Activated T-cell treated with anti-CD3 and anti-CD28 coated beads for 48 hours (primary cell): ENCODE data around the gene FRAT1.
"Not testable (repeated sequence)": the region's sequence is repeated elsewhere in the genome, so short reads cannot be mapped to it uniquely, and the experiment has no call there.

Experiments
- DNase-seq: peaks from one replicate; pipeline ENCODE4 v3.0.0-alpha.2; 2020; ENCODE audit warnings: low read depth

The FRAT1 gene, protein sequence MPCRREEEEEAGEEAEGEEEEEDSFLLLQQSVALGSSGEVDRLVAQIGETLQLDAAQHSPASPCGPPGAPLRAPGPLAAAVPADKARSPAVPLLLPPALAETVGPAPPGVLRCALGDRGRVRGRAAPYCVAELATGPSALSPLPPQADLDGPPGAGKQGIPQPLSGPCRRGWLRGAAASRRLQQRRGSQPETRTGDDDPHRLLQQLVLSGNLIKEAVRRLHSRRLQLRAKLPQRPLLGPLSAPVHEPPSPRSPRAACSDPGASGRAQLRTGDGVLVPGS

DNA sequence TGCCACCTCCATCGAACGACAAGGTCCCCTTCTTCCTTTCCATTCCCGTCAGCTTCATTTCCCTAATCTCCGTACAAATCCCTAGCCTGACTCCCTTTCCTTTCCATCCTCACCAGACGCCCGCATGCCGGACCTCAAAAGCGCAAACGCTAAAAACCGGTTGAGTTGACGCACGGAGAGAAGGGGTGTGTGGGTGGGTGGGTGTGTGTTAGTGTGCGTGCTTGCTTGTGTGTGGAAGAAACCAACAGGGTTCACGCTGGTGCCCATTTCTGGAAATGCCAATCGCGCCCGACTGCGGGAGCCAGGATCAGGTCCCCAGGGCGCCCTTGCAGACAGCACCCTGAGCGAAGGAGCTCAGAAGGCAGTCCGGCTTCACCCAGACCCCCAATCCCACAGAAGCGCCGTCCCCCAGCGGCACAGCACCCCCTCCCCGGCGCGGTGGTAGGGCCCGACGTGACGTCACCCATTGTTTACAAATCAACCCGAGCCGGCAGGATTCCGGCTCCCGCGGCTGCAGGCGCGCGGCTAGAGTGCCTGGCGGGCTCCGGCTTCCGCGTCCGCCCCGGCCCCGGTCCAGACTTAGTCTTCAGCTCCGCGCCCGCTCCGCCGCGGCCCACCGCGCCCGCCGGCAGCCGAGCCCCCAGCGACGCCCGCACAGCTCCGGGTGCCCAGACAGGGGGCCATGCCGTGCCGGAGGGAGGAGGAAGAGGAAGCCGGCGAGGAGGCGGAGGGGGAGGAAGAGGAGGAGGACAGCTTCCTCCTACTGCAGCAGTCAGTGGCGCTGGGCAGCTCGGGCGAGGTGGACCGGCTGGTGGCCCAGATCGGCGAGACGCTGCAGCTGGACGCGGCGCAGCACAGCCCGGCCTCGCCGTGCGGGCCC, at the start of gene FRAT1:
FRAT1 (plus strand) TSS at position 500 of the 880 bp plus-strand sequence; CDS start at position 683, 183 bp downstream.
- peak; percentile 81 for DNase-seq

DNA sequence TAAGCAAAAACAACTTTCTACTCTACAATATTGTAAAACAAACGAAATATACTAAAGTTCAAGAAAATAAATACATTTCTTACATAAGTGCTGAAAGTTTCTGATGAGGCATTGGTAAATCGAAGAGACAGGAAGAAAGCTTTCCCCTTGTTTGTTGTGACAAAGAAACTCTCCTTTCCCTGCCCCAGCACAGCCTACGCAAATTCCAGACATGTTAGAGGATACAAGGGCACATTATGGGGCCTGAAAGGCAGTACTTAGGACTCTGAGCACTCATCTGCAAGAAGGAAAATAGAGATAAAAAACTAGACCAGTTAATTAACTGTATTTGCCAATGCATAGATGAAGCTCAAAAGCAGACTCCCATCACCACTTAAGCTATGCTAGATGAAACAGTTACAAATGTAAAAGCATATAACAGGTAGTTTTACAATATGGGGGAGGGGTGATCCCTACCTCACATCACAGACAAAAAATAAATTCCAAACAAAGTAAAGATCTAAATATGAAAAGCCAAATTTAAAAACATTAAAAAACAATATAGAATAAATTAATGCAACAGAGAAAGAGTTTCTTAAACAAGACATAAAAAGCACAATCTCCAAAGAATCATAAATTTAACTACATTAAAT, 48.4 kb upstream of the FRAT1 start:
- DNase-seq: no peak

DNA sequence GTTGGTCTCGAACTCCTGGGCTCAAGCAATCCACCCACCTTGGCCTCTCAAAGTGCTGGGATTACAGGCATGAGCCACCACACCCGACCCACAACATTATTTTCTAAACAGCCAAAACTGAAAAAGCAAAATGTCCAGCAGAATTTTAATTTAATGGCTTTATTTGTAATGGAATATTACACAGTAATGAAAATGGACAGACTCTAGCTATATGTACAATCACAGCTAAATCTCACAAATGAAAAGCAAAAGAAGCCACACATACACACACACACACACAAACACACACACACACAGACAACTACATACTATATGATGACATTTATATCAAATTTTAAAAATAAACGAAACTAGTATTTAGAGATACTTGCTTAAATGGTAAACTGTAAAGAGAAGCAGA, 45.4 kb upstream of the FRAT1 start:
- no peak for DNase-seq

DNA sequence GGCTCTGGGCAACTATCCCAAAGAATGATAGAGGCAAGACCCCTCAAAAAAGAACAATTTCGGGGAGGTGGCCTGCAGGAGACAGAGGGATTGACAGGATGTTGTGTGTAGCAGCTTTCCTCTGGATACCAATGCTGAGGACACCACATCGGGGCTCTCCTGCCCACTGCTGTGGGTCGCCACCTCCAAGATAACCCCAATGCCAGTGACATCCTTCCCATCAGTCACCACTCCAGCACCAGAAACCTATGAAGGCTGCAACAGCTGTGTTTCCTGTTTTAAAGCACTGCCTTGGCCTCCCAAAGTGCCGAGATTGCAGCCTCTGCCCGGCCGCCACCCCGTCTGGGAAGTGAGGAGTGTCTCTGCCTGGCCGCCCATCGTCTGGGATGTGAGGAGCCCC, 44.2 kb upstream of the FRAT1 start:
- DNase-seq: no peak

DNA sequence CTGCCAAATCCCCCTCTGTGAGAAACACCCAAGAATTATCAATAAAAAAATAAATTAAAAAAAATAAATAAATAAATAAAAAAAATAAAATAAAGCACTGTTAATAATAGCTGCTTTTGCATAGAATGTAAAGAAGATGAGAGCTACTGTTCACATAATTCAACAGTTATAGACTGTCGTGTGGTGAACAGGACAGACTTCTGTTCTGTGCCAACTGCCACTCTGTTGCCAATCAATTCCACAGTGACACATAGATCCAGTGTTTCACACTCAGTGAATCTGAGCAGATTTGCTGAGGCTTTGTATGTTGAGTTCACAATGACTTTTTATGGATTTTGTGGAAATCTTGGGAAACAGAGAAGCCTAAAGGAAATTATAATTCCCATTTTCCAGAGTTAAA, 41.5 kb upstream of the FRAT1 start:
- no peak for DNase-seq

DNA sequence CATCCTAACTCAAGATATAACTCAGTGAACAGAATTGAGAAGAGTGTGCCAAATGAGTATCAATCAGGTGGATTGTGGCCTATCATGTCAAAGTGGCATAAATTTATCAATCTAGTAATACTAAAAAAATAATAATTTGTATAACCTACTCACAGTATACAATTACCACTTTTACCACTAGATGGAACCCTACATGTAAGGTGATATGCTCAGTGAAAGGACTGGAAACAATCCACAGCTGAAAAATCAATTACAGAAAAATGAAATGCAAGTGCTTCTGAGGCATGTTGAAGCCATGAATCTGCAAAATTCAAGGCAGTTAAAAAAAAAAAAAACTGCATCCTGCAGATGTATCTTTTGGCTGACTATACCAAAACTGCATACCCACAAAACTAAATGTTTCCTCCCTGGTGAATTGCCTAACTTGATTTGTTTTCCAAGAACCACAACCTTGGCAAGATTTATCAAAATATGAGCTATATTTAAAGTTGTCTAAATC, 40.5 kb upstream of the FRAT1 start:
- no peak for DNase-seq

DNA sequence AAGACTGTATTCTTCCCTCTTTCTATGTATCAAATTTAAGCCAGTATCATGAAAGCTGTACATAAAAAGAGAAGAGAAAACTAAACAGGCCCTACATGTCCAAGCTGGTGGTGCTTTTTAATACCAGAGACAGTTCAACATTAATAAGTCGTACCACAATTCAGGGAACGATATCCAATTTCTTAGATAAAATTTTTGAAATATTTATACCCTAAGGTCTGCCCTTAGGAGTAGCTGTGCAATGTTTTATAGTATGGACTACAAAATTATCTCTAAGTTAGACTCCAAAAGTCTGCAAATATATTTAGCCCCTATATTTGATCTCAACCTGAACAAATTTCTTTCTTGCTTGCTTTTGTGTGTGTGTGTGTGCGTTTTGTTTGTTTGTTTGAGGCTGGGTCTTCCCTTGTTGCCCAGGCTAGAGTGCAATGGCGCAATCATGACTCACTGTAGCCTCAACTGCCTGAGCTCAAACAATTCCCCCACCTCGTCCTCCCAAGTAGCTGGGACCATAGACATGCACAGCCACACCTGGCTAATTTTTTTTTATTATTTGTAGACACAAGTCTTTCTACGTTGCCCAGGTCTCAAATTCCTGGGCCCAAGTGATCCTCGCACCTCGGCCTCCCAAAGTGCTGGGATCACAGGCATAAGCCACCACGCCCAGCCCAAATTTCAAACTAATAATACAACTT, 39.8 kb upstream of the FRAT1 start:
- DNase-seq: no peak

DNA sequence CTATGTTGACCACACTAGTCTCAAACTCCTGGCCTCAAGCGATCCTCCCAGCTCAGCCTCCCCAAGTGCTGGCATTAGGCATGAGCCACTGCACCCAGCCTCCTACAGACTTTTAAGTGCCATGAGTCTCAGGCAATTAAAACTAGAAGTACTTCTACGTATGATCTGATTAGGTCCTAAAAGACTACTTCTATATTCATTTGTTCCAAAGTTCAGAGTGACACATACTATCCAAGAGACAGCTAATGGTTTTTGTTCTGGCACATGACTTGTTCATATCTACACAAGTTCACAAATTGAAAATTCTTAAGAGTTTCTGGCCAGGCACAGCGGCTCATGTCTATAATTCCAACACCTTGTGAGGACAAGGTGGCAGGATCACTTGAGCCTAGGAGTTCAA, 38.3 kb upstream of the FRAT1 start:
- no peak for DNase-seq

DNA sequence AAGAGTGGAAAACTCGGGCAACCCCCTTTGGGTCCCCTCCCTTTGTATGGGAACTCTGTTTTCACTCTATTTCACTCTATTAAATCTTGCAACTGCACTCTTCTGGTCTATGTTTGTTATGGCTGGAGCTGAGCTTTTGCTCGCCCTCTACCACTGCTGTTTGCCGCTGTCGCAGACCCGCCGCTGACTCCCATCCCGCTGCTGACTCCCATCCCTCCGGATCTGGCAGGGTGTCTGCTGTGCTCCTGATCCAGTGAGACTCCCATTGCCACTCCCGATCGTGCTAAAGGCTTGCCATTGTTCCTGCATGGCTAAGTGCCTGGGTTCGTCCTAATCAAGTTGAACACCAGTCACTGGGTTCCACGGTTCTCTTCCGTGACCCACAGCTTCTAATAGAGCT, 29.0 kb upstream of the FRAT1 start:
- not testable (repeated sequence) for DNase-seq

DNA sequence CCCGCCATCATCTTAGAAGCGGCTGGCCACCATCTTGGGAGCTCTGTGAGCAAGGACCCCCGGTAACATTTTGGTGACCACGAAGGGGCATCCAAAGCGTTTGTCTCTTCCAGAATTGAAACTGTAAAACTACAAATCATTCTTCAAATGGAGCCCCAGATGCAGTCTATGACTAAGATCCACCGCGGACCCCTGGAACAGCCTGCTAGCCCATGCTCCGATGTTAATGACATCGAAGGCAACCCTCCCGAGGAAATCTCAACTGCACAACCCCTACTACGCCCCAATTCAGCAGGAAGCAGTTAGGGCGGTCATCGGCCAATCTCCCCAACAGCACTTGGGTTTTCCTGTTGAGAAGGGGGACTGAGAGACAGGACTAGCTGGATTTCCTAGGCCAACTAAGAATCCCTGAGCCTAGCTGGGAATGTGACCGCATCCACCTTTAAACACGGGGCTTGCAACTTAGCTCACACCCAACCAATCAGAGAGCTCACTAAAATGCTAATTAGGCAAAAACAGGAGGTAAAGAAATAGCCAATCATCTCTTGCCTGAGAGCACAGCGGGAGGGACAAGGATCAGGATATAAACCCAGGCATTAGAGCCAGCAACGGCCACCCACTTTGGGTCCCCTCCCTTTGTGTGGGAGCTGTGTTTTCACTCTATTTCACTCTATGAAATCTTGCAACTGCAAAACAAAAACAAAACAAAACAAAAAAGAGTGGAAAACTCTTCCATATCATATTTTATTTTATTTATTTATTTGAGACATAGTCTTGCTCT, 28.3 kb upstream of the FRAT1 start:
- not testable (repeated sequence) for DNase-seq

DNA sequence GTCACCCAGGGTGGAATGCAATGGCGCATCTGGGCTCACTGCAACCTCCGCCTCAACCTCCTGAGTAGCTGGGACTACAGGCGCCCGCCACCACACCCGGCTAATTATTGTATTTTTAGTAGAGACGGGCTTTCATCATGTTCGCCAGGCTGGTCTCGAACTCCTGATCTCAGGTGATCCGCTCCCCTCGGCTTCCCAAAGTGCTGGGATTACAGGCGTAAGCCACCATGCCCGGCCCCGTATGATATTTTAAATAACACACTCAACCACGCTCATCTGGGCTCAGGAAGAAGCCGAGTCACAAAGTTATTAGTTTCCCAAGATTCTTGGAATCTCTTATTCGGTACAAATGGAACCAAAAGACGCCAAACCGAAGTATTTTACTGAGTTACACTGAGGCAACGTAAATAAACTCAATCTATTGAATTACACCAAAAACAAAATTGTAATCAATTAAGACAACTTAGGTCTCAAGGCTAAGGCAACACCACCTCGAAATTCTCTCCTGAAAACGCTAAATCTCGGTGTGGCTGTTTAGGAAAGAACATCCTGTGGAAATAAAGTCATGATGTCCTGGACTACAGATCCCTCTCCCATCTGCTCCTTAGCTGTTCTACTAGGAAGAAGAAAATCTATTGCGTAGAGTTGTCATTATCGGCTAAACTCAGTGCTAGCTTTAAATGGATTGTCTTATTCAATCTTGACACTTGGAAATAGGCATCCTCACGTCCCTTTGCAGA, 27.5 kb upstream of the FRAT1 start:
- DNase-seq: no peak

DNA sequence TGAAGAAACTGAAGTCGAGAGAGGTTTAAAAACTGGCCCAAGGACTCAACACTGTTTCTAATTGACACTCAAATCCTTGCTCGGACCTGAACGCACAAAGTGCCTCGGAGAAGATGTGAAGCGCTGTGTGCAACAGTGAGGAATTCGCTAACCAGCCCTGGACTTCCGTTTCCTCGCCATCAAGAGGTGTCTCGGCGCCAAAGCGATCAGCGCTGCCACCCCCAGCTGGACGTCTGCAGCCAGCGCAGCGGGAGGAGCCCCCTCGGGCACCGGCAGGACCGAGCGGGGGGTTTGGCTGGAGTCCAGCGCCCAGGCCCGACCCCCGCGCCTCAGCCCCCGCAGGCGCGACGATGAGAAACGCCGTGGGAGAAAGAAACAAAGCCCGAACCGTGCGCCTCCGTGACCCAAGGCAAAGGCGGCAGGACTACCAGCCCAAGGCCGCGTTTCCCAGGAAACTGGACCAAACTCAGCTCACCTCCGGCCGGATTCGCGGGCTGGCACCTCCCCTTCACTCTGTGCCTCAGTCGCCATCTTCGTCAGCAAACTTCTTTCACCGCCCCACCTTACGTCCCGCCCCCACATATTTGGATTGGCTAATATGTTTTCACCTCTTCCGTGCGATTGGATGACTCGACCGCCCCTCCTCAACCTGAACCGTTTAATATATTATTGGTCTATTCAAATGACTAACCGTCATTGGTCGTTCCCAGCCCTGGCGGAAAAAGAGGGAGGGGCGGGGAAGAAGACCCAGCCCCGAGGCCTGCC, 26.8 kb upstream of the FRAT1 start, which contains the start of gene ARHGAP19:
ARHGAP19 (minus strand) TSS at position 541 of the 765 bp plus-strand sequence; CDS start at position 531, 10 bp downstream.
- DNase-seq: peak; percentile 85

DNA sequence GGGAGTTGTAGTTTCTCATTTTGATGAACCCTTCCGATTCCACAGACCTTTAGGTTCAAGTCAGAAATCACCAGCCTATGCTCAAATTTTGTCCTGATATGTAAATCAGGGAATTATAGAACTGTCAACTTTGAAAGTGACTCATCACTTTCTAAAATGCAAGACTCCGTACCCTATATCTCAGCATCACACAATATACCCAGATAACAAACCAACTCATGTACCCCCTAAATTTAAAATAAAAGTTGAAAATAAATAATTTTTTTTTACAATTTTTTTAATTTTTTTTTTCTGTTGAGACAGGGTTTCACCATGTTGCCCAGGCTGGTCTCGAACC, 26.2 kb upstream of the FRAT1 start:
- DNase-seq: no peak

DNA sequence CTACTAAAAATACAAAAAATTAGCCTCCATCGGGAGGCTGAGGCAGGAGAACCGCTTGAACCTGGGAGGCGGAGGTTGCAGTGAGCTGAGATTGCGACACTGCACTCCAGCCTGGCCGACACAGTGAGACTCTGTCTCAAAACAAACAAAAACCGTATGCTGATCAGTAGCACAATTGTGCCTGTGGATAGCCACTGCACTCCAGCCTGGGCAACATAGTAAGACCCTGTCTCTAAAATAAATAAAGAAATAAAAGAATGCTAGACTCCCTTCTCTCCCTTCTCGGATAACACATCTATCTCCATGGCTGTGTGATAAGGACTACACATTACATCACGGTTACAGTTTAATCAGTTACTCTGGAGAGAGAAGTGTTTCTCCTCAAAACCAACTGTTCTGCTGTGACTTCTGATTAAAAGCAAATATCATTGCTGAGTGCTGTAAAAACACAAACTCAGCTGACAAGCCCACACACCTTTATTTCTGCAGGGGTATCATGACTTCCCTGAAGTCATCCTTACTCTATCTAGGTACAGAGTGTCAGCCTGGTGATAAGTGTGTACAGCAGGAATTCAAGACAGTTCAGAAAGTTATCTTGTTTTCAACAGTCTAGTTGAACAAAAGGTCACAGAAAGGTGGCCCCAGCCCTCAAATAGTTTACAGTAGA, 21.4 kb upstream of the FRAT1 start:
- no peak for DNase-seq

DNA sequence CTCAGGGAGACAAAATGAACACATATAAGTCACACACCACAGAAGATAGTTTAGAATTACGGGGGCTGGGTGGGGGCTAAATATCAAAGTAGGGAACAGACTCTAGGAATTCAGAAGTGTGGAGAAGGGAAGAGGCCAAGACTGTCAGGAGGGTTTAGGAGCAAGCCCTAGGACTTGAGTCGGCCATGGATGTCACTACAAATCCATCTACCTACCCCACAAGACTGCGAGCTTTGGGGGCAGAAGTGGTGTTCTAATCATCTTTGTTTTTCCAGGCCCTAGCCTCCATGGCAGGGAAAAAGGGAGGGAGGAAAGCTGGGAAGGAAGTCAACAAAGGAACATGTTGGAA, 20.9 kb upstream of the FRAT1 start:
- no peak for DNase-seq

DNA sequence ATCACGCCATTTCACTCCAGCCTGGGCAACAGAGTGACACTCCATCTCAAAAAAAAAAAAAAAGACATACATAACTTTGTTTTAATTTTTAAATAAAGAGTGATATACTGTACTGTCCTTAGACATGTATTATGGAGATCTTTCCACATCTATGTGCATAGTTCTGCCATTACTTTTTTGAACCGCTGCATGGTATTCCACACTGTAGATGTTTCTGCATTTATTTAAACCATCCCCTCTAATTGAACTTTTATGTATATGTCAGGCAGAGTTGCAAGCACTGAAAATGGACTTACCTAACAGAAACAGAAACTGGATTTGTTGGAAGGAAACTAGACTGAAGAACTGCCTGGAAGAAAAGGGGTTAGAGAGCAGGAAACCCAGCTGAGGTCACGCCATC, 18.1 kb upstream of the FRAT1 start:
- DNase-seq: no peak

DNA sequence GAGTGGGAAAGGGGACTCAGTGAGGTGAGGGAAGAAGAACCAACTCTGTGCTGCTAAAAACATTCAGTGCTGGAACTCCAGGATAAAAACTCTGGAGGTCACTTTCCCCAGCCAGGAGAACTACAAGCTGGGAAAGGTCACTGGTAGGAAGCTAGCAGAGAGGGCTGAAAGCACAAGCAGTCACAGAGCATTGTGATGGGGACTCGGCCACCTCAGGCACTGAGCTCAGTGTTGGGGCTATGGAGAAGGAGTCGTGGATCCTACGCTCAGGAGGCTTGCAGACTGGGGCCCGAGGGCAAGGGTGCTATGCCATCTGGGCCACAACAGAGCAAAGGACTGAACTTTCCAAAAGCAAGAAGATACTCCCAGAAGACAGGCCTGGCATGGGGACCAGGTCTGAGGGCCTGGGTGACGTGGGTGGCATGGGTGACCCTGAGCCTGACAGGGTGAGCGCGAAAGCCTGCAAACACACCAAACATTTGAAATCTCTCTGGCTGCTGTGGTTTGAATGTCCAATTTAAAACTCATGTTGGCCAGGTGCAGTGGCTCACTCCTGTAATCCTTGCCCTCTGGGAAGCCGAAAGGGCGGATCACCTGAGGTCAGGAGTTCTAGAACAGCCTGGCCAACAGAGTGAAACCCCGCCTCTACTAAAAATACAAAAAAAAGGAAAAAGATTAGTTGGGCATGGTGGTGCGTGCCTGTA, 16.8 kb upstream of the FRAT1 start:
- DNase-seq: no peak

DNA sequence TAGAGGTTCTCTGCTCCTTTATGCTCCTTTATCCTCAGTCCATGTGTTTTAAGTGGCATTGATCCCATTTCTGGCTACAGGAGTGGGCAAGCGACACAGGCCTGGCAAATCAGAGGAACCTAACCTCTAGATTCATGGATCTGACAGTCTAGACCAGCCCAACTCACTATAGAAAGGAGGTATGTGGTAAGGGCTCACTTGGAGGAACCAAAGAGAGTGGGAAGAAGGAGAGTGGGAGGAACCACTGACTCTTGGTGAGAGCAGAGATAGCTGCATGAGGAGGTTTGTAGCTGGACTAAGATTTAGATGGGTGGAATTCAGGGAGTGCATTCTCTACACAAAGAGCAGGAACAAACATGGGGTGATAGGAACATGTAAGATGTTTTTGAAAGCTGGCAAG, 11.6 kb upstream of the FRAT1 start:
- DNase-seq: no peak
